ENCODE measurements around the gene GALNT4. TPM values are rescaled to one million over a fixed set of nuclear protein-coding genes. Genes with fewer than 3 reads are reported as not detected.

Gene GALNT4
- total and polyA plus RNA-seq, 4 donors, result 3.0 to 16.0 (median 7.0) TPM

DNA sequence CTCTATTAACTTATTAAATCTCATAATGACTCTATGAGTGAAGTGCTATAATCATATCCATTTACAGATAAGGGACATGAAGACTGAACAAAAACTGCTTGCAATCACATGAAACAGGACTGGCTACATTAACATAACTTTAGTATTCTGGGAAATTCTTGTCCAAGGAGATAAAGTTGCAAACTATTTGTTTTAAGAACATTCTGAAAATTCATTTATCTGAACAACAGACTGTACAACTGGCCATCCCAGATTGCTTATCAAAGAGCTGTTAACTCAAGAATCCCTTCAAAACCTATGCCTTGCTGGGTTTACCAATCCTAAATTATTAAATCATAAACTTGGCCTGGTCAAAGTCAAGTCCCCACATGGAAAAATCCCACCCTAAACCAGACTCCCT, 40.4 kb upstream of the GALNT4 start:
- ATAC-seq (ENCODE audit: insufficient read depth, low FRiP score) (no peak), DNase-seq (no peak)
- TF ChIP-seq, protein P1, sequence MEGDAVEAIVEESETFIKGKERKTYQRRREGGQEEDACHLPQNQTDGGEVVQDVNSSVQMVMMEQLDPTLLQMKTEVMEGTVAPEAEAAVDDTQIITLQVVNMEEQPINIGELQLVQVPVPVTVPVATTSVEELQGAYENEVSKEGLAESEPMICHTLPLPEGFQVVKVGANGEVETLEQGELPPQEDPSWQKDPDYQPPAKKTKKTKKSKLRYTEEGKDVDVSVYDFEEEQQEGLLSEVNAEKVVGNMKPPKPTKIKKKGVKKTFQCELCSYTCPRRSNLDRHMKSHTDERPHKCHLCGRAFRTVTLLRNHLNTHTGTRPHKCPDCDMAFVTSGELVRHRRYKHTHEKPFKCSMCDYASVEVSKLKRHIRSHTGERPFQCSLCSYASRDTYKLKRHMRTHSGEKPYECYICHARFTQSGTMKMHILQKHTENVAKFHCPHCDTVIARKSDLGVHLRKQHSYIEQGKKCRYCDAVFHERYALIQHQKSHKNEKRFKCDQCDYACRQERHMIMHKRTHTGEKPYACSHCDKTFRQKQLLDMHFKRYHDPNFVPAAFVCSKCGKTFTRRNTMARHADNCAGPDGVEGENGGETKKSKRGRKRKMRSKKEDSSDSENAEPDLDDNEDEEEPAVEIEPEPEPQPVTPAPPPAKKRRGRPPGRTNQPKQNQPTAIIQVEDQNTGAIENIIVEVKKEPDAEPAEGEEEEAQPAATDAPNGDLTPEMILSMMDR (IDR thresholded peaks at IDR 0.05; ENCODE audit: control extremely low read depth, extremely low read depth), result no peak
- H3K9ac ChIP-seq (ENCODE audit: insufficient read depth in 1 of 2, low read length in 2 of 2), result no peak overlapping the region
- H3K27ac ChIP-seq (ENCODE audit: low read depth in 1 of 2, low read length in 1 of 2), result no peak overlapping the region
- no peaks in the 10 kb centered on the region for H3K36me3 ChIP-seq (ENCODE audit: control insufficient read depth in 4 of 4, insufficient read depth in 4 of 4, low read length in 4 of 4)
- H3K9me3 ChIP-seq (ENCODE audit: control insufficient read depth in 4 of 4, insufficient read depth in 3 of 4, low read length in 3 of 4), result no peaks in the 10 kb centered on the region
- H3K27me3 ChIP-seq (ENCODE audit: control insufficient read depth in 3 of 3, insufficient read depth in 3 of 3, low read length in 2 of 3), result no peaks in the 10 kb centered on the region
- H3K4me1 ChIP-seq (ENCODE audit: control insufficient read depth in 5 of 5, insufficient read depth in 5 of 5, low read length in 5 of 5), result peaks cover 0 to 9% (median 0%) of the 10 kb centered on the region in 5 donors
- H3K4me3 ChIP-seq, result no peak overlapping the region

GRCh38 chr12:89559753-89560152, 35.2 kb upstream of the GALNT4 start:
- 88 to 93% methylated on average over 10 of the region's 10 CpGs for WGBS, 2 donors
- Histone ChIP-seq H3K36me3 (ENCODE audit: control insufficient read depth in 4 of 4, insufficient read depth in 4 of 4, low read length in 4 of 4) (no peaks in the 10 kb centered on the region), H3K27ac (ENCODE audit: low read depth in 1 of 2, low read length in 1 of 2) (no peak overlapping the region), H3K9ac (ENCODE audit: insufficient read depth in 1 of 2, low read length in 2 of 2) (no peak overlapping the region), H3K27me3 (ENCODE audit: control insufficient read depth in 3 of 3, insufficient read depth in 3 of 3, low read length in 2 of 3) (no peaks in the 10 kb centered on the region), H3K4me1 (ENCODE audit: control insufficient read depth in 5 of 5, insufficient read depth in 5 of 5, low read length in 5 of 5) (no peaks in the 10 kb centered on the region), H3K9me3 (ENCODE audit: control insufficient read depth in 4 of 4, insufficient read depth in 3 of 4, low read length in 3 of 4) (no peaks in the 10 kb centered on the region), H3K4me3 (no peak overlapping the region)
- no peak for ATAC-seq (ENCODE audit: insufficient read depth, low FRiP score)
- TF ChIP-seq, protein P1 (IDR thresholded peaks at IDR 0.05; ENCODE audit: control extremely low read depth, extremely low read depth), result no peak
- no peak for DNase-seq

DNA sequence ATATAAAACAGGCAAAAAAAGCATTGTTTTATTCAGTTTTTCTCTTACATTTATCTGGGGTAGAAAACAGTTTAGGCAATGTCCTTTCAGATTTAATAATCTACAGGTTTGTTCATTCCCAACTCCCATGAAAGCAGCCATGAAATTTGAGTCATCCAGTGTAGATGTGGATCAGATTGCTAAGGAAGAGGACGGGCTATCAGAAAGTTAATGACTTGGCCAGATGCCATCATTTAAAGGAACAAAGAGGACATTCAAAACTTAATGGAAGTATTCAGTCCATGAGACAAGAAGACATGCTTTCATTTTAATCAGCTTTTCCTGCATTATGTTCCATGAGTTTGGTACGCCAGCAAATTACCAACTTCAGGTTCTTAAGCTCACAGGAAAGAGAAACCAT, 32.4 kb upstream of the GALNT4 start:
- Histone ChIP-seq H3K9ac (ENCODE audit: insufficient read depth in 1 of 2, low read length in 2 of 2) (no peak overlapping the region), H3K36me3 (ENCODE audit: control insufficient read depth in 4 of 4, insufficient read depth in 4 of 4, low read length in 4 of 4) (no peaks in the 10 kb centered on the region), H3K4me1 (ENCODE audit: control insufficient read depth in 5 of 5, insufficient read depth in 5 of 5, low read length in 5 of 5) (no peaks in the 10 kb centered on the region), H3K27ac (ENCODE audit: low read depth in 1 of 2, low read length in 1 of 2) (no peak overlapping the region), H3K4me3 (no peak overlapping the region), H3K27me3 (ENCODE audit: control insufficient read depth in 3 of 3, insufficient read depth in 3 of 3, low read length in 2 of 3) (no peaks in the 10 kb centered on the region), H3K9me3 (ENCODE audit: control insufficient read depth in 4 of 4, insufficient read depth in 3 of 4, low read length in 3 of 4) (no peaks in the 10 kb centered on the region)
- TF ChIP-seq, protein P1 (IDR thresholded peaks at IDR 0.05; ENCODE audit: control extremely low read depth, extremely low read depth), result no peak
- no peak for ATAC-seq (ENCODE audit: insufficient read depth, low FRiP score)
- DNase-seq, result peak in 2 of 3 donors; percentile 26 to 43
- WGBS, 2 donors, result 68 to 74% methylated on average over 2 of the region's 2 CpGs

DNA sequence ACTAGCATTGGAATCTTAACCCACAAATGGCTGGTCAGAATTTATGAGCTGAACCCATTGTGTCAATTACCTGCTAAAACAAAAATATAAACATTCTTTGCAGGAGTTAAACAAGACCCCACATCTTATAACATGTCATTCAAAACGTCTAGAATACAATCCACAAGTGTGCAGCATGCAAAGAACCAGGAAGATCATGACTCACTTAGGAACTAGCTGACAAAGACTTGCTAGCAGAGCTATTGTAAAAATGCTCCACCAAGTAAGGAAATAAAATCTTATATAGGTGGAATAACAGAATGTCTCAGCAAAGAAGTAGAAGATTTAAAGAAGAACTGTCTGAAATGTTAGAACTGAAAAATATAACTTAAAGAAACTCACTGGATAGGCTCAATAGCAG, 27.8 kb upstream of the GALNT4 start:
- no peak for DNase-seq
- TF ChIP-seq, protein P1 (IDR thresholded peaks at IDR 0.05; ENCODE audit: control extremely low read depth, extremely low read depth), result no peak
- WGBS, 2 donors, result 27 to 41% methylated on average over 1 of the region's 1 CpG

More for the DNA sequence above, 27.8 kb upstream of the GALNT4 start:
- H3K4me3 ChIP-seq, result no peak overlapping the region
- no peaks in the 10 kb centered on the region for H3K9me3 ChIP-seq (ENCODE audit: control insufficient read depth in 4 of 4, insufficient read depth in 3 of 4, low read length in 3 of 4)
- no peak overlapping the region for H3K27ac ChIP-seq (ENCODE audit: low read depth in 1 of 2, low read length in 1 of 2)
- no peak overlapping the region for H3K9ac ChIP-seq (ENCODE audit: insufficient read depth in 1 of 2, low read length in 2 of 2)
- ATAC-seq (ENCODE audit: insufficient read depth, low FRiP score), result no peak
- H3K36me3 ChIP-seq (ENCODE audit: control insufficient read depth in 4 of 4, insufficient read depth in 4 of 4, low read length in 4 of 4), result no peaks in the 10 kb centered on the region
- H3K4me1 ChIP-seq (ENCODE audit: control insufficient read depth in 5 of 5, insufficient read depth in 5 of 5, low read length in 5 of 5), result no peaks in the 10 kb centered on the region
- H3K27me3 ChIP-seq (ENCODE audit: control insufficient read depth in 3 of 3, insufficient read depth in 3 of 3, low read length in 2 of 3), result no peaks in the 10 kb centered on the region

Data from lung (tissue), 12 donors.